Memory B cell (primary cell): ENCODE data around the gene SLC25A42.
A peak's percentile ranks its signal among the peaks of the same experiment; 100 is the strongest.

Source experiments
- ATAC-seq: fragments of 150-1000 bp; cut with Tn5 transposase; 2 replicates; pipeline ENCODE4 v1.10.0; 2021; ENCODE audit warnings: low read depth, mild to moderate bottlenecking, moderate library complexity
- DNase-seq, 2 donors: peaks; one replicate each; pipeline ENCODE4 v3.0.0; 2022; ENCODE audit warnings: low spot score in 2 of 2
- H3K27ac Mint-ChIP-seq: one replicate; pipeline ENCODE4 v1.8.0; 2022; ENCODE audit warnings: mild to moderate bottlenecking, moderate library complexity, mixed read lengths
- H3K27me3 Mint-ChIP-seq: one replicate; pipeline ENCODE4 v1.8.0; 2022; ENCODE audit warnings: mixed read lengths
- H3K36me3 Mint-ChIP-seq: one replicate; pipeline ENCODE4 v1.8.0; 2022; ENCODE audit warnings: mild to moderate bottlenecking, mixed read lengths
- H3K4me1 Mint-ChIP-seq: one replicate; pipeline ENCODE4 v1.8.0; 2022; ENCODE audit warnings: mixed read lengths
- H3K4me3 Mint-ChIP-seq: one replicate; pipeline ENCODE4 v1.8.0; 2022; ENCODE audit warnings: mild to moderate bottlenecking, moderate library complexity, mixed read lengths
- H3K9me3 Mint-ChIP-seq: one replicate; pipeline ENCODE4 v1.8.0; 2022; ENCODE audit warnings: mixed read lengths

Gene SLC25A42

DNA sequence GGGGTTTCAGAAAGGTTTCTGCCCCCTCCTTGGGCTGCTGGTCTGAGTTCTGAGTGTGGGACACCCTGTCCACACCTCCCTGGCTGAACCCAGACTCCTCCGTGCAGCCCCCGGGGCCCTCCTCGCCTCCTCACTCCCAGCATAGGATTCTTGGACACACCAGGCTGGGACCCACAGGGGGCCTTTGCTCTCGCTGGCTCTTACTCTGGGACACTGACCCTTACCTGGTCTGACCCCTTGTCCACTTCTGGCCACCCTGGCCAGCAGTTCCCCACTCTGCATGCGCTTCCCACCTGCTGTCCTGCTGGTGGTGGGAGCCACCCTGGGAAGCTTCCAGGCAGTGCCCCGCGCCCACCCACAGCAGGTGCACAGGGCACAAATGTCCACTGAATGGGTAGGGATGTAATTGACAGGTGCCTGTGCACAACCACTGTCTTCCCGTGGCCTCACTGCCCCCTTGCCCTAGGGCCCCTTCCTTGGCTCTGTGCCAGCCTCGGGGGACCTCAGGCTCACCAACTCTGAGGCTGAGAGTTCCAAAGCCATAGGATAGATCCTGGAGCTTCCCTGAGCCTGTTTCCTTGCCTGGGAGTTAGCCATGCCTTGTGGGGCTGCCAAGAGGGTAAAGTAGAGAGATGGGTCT, 7.0 kb upstream of the SLC25A42 start:
- no peak for DNase-seq
- H3K4me3 Mint-ChIP-seq = no peak overlapping the region
- H3K36me3 Mint-ChIP-seq = peaks cover 3% of the 10 kb centered on the region
- no peaks in the 10 kb centered on the region for H3K9me3 Mint-ChIP-seq
- no peak overlapping the region for H3K27ac Mint-ChIP-seq
- no peaks in the 10 kb centered on the region for H3K27me3 Mint-ChIP-seq
- H3K4me1 Mint-ChIP-seq = peaks cover 6% of the 10 kb centered on the region
- no peak for ATAC-seq

DNA sequence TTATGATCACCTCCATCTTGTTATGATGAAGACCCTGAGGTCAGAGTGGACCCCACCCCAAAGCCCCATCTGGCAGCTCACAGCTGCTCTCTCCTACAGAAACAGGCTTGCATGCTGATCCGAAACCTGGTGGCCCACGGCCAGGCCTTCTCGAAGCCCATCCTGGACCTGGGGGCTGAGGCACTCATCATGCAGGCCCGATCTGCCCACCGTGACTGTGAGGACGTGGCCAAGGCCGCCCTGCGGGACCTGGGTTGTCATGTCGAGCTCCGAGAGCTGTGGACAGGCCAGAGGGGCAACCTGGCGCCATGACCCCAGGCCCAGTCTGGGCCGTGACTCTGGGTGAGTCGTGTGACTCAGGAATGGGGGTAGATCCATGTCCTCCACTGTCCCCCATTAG, 6.5 kb upstream of the SLC25A42 start:
- Mint-ChIP-seq H3K4me3 (no peak overlapping the region), H3K27ac (no peak overlapping the region), H3K9me3 (no peaks in the 10 kb centered on the region), H3K27me3 (no peaks in the 10 kb centered on the region), H3K4me1 (peaks cover 6% of the 10 kb centered on the region), H3K36me3 (peaks cover 3% of the 10 kb centered on the region)
- DNase-seq = no peak
- no peak for ATAC-seq

DNA sequence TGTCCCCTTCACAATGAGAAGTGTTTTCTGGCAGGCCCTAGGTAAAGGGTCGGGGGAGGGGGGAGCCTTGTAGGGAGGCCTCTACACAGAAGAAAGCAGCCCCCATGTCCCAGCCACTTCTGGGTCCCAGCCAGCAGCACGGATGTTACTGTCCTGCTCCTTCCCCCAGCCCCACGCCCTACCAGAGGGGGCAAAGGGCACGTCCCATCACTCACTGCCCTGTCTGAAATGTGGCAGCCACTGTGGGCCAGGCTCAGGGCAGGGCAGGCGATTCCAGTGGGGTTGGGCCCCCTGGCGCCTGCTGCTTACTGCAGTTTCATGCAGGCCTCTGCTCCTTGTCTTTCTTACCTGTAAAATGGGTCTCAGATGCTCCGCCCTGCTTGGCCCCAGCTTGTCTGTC, 6.1 kb upstream of the SLC25A42 start:
- peaks cover 6% of the 10 kb centered on the region for H3K4me1 Mint-ChIP-seq
- no peak overlapping the region for H3K27ac Mint-ChIP-seq
- no peaks in the 10 kb centered on the region for H3K27me3 Mint-ChIP-seq
- ATAC-seq (no peak), DNase-seq (no peak)
- peaks cover 3% of the 10 kb centered on the region for H3K36me3 Mint-ChIP-seq
- no peak overlapping the region for H3K4me3 Mint-ChIP-seq
- no peaks in the 10 kb centered on the region for H3K9me3 Mint-ChIP-seq

DNA sequence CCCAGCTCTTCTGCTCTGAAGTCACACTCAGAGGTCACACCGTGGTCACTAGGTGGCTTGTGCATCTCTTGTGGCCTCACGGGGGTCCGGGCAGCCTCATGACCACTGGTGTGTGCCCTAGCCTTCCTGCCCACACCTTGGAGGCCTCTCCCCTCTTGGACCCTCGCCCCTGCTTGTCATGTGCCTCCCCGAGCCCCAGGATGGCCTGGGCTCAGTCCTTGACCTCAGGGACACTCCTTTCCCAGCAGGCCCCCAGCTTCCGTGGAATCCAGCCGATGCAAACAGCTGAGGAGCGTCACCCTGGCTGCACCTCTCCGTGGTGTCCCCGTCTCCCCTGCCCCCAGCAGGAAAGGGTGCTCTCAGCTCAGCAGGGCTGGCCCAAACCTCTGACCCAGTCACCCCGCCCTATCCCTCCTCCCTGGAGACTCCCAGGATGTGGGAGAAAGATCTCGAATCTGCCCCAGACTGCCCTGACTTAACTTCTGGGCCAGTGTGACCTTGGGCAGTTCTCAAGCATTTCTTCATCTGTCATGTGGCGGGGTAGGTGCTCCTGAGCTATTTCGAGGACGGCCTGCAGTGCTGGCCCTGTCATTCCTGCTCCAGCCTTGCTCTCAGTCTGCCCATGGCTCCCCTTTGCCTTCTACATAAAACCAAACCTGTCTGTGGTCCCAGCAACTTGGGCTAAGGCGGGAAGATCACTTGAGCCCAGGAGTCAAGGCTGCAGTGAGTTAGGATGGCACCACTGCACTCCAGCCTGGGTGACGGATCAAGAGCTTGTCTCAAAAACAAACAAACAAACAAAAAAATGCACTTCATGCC, 4.6 kb upstream of the SLC25A42 start:
- H3K36me3 Mint-ChIP-seq = peaks cover 2% of the 10 kb centered on the region
- no peaks in the 10 kb centered on the region for H3K9me3 Mint-ChIP-seq
- peaks cover 10% of the 10 kb centered on the region for H3K4me1 Mint-ChIP-seq
- no peak overlapping the region for H3K4me3 Mint-ChIP-seq
- no peak for DNase-seq
- ATAC-seq = no peak
- no peak overlapping the region for H3K27ac Mint-ChIP-seq
- H3K27me3 Mint-ChIP-seq = no peaks in the 10 kb centered on the region

DNA sequence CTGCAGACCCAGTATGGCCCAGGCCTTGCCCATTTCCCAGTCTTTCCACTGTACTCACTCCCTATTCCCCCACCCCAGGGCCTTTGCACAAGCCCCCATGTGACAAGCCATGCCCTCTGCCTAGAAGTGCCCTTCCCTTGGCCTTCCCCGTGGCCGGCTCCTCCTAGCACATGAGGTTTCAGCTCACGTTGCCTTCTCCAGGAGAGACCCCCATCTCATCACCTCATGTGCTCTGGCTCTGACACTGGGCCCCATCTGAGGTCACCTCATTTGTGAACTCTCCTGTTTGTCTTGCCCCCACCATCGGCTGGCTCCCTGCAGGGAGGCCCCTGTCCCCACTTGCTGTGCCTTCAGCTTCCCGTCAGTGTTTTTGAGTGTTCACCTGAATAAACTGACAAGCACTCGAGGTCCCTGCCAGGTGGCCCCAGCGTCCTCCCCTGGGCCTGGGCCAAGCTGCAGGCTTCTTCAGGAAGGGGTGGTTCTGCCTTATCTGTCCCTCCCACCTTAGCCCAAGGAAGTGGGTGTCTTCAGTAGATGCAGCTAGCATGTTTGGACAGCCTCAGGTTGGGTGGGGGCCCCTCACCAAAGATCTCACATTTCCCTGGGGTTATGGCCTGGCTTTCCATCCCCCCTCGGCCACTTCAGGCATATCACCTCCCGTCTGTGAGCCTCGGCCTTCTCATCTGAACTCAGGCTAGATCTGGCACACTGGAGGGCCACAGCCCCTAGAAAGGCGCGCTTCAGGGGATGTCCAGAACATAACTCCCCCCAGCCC, 3.8 kb upstream of the SLC25A42 start:
- Mint-ChIP-seq H3K36me3 (peaks cover 2% of the 10 kb centered on the region), H3K4me1 (peaks cover 15% of the 10 kb centered on the region), H3K27ac (no peak overlapping the region), H3K4me3 (no peak overlapping the region), H3K9me3 (no peaks in the 10 kb centered on the region), H3K27me3 (no peaks in the 10 kb centered on the region)
- ATAC-seq = no peak
- no peak for DNase-seq

DNA sequence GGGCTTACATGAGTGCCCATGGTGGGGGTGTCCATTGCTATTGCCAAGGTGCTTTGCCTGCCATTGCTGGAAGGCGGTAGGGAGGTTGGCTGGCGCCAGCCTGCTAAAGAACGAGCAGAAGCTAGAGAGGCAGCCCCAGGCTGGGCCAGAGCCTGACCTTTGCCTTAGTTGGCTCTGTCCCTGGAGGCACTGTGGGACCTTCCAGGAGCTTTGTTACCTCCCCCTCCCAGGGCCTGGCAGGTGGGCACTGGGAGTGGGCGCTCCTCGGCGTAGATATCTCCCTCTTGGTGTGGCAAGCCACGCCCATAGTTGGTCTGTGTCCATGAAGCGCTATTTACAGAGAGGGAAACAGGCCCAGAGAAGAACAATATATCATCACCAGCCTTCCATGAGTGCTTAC, 2.3 kb upstream of the SLC25A42 start:
- no peak for DNase-seq
- Mint-ChIP-seq H3K9me3 (no peaks in the 10 kb centered on the region), H3K4me3 (no peak overlapping the region), H3K36me3 (peaks cover 2% of the 10 kb centered on the region), H3K27ac (no peak overlapping the region), H3K27me3 (no peaks in the 10 kb centered on the region), H3K4me1 (peaks cover 18% of the 10 kb centered on the region)
- ATAC-seq = no peak

DNA sequence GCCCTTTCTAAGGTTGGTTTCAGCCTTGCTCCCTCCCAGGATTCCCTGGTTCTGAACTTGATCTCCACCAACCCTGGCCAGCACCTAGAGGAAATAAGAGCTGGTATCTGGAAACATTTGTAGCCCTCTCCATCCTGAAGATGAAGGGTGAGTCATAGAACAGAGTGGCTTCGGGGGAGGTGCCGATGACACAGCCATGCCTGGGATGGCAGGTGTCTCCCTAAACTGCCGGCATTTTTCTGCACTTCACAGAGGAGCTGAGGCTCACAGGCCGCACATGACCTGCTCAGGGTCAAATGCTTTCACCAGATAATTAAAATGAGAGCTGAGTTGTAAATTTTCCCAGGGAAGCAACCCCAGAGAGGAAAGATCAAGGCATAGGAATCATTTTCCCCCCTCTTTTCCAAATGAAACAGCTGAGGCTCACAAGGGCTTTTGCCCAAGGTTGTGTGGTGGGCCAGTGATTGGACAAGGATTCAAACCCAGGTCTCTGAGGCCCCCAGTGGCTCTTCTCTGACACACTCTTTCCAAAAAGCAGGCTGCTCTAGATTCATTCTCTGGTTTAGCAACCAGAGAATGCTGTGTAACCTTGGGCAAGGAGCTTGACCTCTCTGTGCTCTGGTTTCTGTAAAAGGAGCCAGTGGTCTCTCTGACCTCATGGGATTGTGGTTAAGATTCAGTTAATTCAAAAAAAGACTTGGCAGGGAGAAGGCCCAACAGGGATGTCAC, 1.2 kb upstream of the SLC25A42 start:
- H3K36me3 Mint-ChIP-seq = peaks cover 2% of the 10 kb centered on the region
- no peak overlapping the region for H3K27ac Mint-ChIP-seq
- no peaks in the 10 kb centered on the region for H3K27me3 Mint-ChIP-seq
- no peaks in the 10 kb centered on the region for H3K9me3 Mint-ChIP-seq
- H3K4me1 Mint-ChIP-seq = peaks cover 25% of the 10 kb centered on the region
- no peak for DNase-seq
- no peak for ATAC-seq
- peak overlapping the region; percentile 98 for H3K4me3 Mint-ChIP-seq

DNA sequence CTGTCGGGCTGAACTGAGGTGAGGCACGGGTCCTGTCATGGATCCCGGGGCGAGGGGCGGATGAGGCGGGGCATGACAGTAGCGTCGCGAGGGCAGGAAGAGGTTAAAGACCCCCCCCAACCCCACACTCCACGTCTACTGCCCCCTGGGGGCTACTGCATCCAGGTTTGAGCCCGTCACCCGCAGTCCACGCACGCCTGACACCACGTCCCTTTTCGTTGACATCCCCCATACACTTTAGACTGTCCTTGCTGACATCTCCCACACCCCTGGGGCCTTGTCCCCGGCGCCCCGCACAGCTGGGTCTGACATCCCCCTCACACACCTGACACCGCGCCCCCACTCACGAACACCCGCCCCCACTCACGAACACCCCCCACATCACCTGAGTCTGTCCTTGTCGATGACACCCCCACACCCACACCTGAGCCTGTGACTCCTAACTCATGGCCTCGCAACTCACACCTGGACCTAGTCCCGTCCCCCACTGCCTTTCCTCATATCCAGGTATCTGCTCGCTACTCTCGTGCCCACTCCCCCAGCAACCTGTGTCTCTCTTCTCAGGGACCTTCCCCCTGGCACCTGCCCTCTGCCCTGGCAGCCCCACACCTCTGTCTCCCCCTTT, 416 bp downstream of the SLC25A42 start:
- no peaks in the 10 kb centered on the region for H3K27me3 Mint-ChIP-seq
- ATAC-seq = peak; percentile 28
- peaks cover 2% of the 10 kb centered on the region for H3K36me3 Mint-ChIP-seq
- peaks cover 28% of the 10 kb centered on the region for H3K4me1 Mint-ChIP-seq
- peak overlapping the region; percentile 85 for H3K27ac Mint-ChIP-seq
- H3K9me3 Mint-ChIP-seq = no peaks in the 10 kb centered on the region
- H3K4me3 Mint-ChIP-seq = peak overlapping the region; percentile 98
- no peak for DNase-seq

DNA sequence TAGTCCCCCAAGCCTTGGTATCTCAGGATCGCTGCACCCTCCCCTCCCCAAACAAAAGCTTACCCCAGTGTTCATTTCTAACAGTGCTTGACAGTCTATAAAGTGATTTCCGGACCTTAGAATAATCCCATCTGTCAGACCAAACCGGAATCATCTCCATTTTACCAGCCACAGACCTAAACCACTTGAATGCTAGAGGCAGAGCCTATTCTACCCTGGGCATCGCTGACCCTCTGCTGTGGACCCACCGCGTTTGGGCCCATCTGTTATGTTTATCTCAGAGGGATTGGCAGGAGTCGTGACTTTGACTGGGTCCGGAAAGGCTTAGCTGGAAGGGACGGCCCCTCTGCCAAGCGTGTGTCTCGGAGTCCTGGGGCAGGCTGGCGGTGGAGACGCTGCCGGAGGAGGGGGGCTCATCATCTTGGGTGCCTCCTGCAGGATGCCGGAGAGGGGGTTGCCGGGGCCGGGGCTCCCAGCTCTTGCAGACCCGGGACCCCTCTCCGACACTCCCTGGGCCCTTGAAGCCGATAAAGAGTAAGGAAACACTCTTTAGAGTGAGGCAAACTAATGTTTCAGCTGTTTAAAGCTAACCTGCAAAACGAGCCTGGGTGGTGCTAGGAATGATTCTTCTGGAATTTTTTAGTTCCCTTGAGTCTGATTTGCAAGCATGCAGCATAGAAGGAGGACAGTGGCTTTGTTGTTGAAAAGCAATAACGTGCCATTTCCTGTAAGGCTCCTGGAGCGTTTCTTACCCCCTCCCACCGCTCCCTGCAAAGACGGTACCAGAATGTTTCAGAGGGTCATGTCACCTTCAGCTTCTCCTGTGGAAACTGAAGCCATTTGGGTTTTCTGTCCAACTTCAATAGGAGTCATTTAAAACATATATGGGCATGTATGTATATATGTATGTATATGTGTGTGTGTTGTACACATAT, 1.3 kb downstream of the SLC25A42 start:
- Mint-ChIP-seq H3K27ac (peak overlapping the region; percentile 85), H3K36me3 (no peaks in the 10 kb centered on the region), H3K4me3 (peak overlapping the region; percentile 98), H3K9me3 (no peaks in the 10 kb centered on the region), H3K4me1 (peaks cover 31% of the 10 kb centered on the region), H3K27me3 (no peaks in the 10 kb centered on the region)
- ATAC-seq (no peak), DNase-seq (peak in 1 of 2 donors; percentile 25)

DNA sequence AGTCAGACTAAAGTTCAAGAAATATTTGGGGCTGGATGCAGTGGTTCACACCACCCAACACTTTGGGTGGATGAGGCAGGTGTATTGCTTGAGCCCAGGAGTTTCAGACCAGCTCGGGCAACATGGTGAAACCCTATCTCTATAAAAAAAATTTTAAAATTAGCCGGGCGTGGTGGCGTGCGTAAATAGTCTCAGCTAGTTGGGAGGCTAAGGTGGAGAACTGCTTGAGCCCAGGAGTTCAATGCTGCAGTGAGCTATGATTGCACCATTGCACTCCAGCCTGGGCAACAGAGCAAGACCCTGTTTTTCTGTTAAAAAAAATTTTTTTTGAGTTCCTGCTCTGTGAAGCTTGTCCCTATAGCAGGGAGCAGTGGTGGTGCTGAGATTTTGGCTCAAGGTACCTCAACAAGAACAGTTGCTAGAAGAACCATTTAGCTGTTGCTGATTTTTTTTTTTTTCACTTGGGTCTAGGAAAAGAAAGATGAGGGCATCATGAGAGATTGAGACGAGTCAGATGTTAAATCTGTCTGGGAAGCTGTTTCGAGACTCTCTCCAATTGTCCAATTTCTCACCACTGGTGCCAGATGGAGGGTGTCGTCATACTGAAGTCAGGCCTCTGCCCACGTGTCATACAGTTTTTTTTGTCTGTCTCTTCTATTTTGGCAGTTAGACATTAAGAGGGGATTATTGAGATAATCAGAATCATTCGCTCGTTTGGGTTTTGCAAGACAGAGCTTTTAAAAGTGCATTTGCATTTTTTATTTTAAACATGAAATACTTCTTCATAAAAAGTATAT, 3.7 kb downstream of the SLC25A42 start:
- no peaks in the 10 kb centered on the region for H3K27me3 Mint-ChIP-seq
- peak overlapping the region; percentile 69 for H3K27ac Mint-ChIP-seq
- DNase-seq (no peak), ATAC-seq (no peak)
- no peaks in the 10 kb centered on the region for H3K9me3 Mint-ChIP-seq
- H3K4me3 Mint-ChIP-seq = peak overlapping the region; percentile 69
- H3K4me1 Mint-ChIP-seq = peaks cover 35% of the 10 kb centered on the region
- H3K36me3 Mint-ChIP-seq = peaks cover 3% of the 10 kb centered on the region

DNA sequence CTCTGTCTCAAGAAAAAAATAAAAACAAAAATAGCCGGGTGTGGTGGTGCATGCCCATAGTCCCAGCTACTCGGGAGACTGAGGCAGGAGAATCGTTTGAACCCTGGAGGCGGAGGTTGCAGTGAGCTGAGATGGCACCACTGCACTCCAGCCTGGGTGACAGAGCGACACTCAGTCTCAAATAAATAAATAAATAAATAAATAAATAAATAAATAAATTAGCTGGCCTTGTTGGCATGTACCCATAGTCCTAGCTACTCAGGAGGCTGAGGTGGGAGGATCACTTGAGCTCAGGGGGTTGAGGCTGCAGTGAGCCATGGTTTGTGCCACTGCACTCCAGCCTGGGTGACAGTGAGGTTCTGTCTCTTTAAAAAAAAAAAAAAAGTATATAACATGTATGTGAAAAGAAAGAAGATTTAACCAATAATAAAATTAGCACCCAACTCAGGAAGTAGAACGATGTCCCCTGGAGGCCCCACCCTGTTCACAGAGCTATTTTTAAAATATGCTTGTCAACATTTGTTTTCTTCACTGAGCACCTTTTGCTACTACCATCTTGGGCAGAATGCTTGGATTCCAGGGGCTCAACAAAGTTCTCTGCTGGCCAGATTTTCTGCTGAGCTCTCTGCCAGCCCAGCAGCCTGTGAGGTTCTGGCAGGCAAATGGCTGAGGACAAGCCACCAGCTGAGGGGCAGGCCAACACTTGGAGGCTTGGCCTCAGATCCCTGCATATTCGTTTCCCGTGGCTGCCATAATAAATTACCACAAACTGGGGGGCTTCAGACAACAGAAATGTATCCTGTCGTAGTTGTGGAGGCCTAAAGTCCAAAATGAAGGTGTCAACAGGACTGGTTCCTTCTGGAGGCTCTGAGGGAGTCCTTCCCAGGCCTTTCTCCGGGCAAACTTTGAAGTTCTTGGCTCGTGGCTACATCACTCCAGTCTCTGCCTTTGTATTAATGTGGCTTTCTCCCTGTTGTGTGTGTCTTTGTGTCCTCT, 5.2 kb downstream of the SLC25A42 start:
- H3K9me3 Mint-ChIP-seq = no peaks in the 10 kb centered on the region
- ATAC-seq (peak; percentile 47), DNase-seq (no peak)
- H3K27ac Mint-ChIP-seq = peak overlapping the region; percentile 45
- H3K4me1 Mint-ChIP-seq = peaks cover 39% of the 10 kb centered on the region
- H3K4me3 Mint-ChIP-seq = peak overlapping the region; percentile 67
- no peaks in the 10 kb centered on the region for H3K27me3 Mint-ChIP-seq
- peaks cover 8% of the 10 kb centered on the region for H3K36me3 Mint-ChIP-seq
